Measurements from ENCODE around the gene CDKL2. TPM values are rescaled to one million over a fixed set of nuclear protein-coding genes. Genes with fewer than 3 reads are reported as not detected.

The CDKL2 gene
- total and polyA plus RNA-seq, 2 of the 8 experiments (the other 6 are each of a cell fraction or from before 2014, with no cell fraction given), result 1.4 to 2.1 TPM

DNA sequence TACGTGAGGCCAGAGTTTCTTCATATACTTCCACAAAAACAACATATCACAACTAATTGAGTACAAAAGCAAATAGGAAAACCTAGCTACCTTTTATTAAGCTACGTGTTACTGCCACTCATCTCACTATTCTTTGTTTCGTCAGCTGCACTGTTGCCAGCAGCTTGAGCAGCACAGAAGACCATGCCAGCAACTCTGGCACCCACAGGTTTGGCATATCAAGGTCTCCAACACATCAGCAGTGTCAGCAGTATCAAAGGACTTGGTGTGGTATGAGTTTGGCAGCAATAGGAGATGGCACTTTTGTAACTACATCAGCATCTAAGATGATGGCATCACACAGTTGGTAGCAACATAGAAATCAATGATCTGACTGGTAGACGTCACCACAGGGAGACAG, 30.7 kb downstream of the CDKL2 start:
- Histone ChIP-seq H3K23ac (ENCODE audit: insufficient read length) (no peak overlapping the region), H4K91ac (replicated peaks; ENCODE audit: insufficient read length, low read length) (no peak overlapping the region), H3K79me2 (ENCODE audit: control insufficient read depth in 1 of 2, insufficient read depth in 2 of 2, low read length in 2 of 2) (no peaks in the 10 kb centered on the region), H3K79me1 (ENCODE audit: low read depth, low read length) (no peaks in the 10 kb centered on the region), H3K9me3 (ENCODE audit: insufficient read depth in 2 of 2, low read depth in 1 of 2, low read length in 1 of 2) (no peaks in the 10 kb centered on the region), H3K27ac (ENCODE audit: low read depth, low read length) (no peak overlapping the region), H3K14ac (ENCODE audit: insufficient read length) (no peak overlapping the region), H3K9ac (replicated peaks in 1 of 4; ENCODE audit: extremely low read depth in 1 of 4, low read depth in 3 of 4, low read length in 3 of 4) (no peak overlapping the region), H3K4me2 (ENCODE audit: insufficient read depth in 1 of 2, low read depth in 2 of 2, low read length in 2 of 2) (no peak overlapping the region), H2BK20ac (ENCODE audit: low read length) (no peak overlapping the region), H4K5ac (ENCODE audit: insufficient read length, low read depth, low read length) (no peak overlapping the region), H2BK5ac (ENCODE audit: low read depth, low read length) (no peak overlapping the region), H3K56ac (replicated peaks; ENCODE audit: insufficient read length, low read depth, low read length) (no peak overlapping the region), H3K27me3 (replicated peaks in 1 of 4; ENCODE audit: control insufficient read depth in 3 of 4, extremely low read depth in 1 of 4, insufficient read depth in 3 of 4, low read length in 3 of 4) (no peaks in the 10 kb centered on the region), H2BK12ac (ENCODE audit: low read depth, low read length) (no peak overlapping the region), H3K4me3 (ENCODE audit: extremely low read depth in 1 of 4, insufficient read depth in 2 of 4, low read depth in 3 of 4, low read length in 4 of 4) (no peak overlapping the region), H2AFZ (ENCODE audit: low read length) (no peak overlapping the region), H2AK5ac (ENCODE audit: low read depth, low read length) (no peak overlapping the region), H3K4ac (replicated peaks; ENCODE audit: insufficient read length, low read depth, low read length) (no peak overlapping the region), H4K20me1 (replicated peaks in 1 of 2; ENCODE audit: control insufficient read depth in 1 of 2, insufficient read depth in 2 of 2, low read length in 2 of 2) (no peaks in the 10 kb centered on the region), H4K8ac (ENCODE audit: extremely low read depth, insufficient read depth, low read length) (no peak overlapping the region), H3K4me1 (replicated peaks in 1 of 4; ENCODE audit: control insufficient read depth in 3 of 4, insufficient read depth in 4 of 4, low read length in 3 of 4) (no peaks in the 10 kb centered on the region), H2BK15ac (ENCODE audit: low read length) (no peak overlapping the region), H3K18ac (ENCODE audit: extremely low read depth, low read length) (no peak overlapping the region), H2BK120ac (replicated peaks; ENCODE audit: low read depth, low read length) (no peak overlapping the region), H3K36me3 (ENCODE audit: control insufficient read depth in 2 of 4, insufficient read depth in 4 of 4, low read length in 3 of 4) (no peaks in the 10 kb centered on the region), H3K23me2 (ENCODE audit: low read depth, low read length) (no peaks in the 10 kb centered on the region)
- 94% methylated on average over 4 of the region's 4 CpGs; no CpG with 5 or more reads in 1 of the 2 experiments for WGBS, 2 experiments (ENCODE audit: extremely low coverage in 1 of 2, insufficient coverage in 1 of 2, insufficient read length in 1 of 2, insufficient replicate concordance in 2 of 2, low coverage in 1 of 2, low lambda C conversion rate in 2 of 2, missing lambda C conversion rate in 1 of 2)
- DNase-seq (ENCODE audit: low read depth in 1 of 2, low spot score in 2 of 2) (no peak), FAIRE-seq (no peak)
- ChIA-PET POLR2A (ENCODE audit: partially characterized antibody) (no interaction called here), CTCF (ENCODE audit: partially characterized antibody) (interaction anchor here (0.6 kb wide), 1 partner anchor 1005 kb away, joined by 3 read pairs; no protein-coding TSS in a partner anchor)
- TF ChIP-seq POLR2AphosphoS5 (IDR thresholded peaks at IDR 0.05; ENCODE audit: low read depth, low read length) (no peak), FOSL1 (IDR thresholded peaks at IDR 0.05; ENCODE audit: insufficient read depth, low read depth, low read length) (no peak), ATF2 (IDR thresholded peaks at IDR 0.05; ENCODE audit: low read length) (no peak)
- TF ChIP-seq, protein P1, sequence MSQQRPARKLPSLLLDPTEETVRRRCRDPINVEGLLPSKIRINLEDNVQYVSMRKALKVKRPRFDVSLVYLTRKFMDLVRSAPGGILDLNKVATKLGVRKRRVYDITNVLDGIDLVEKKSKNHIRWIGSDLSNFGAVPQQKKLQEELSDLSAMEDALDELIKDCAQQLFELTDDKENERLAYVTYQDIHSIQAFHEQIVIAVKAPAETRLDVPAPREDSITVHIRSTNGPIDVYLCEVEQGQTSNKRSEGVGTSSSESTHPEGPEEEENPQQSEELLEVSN (IDR thresholded peaks at IDR 0.05), result no peak

Data from H1 (cell line).